ENCODE measurements around the gene ATOH7. TPM values are rescaled to one million over a fixed set of nuclear protein-coding genes. Genes with fewer than 3 reads are reported as not detected.

ATOH7 gene
- total RNA-seq, 1 donor from 2014 or later = 0.23 TPM

DNA sequence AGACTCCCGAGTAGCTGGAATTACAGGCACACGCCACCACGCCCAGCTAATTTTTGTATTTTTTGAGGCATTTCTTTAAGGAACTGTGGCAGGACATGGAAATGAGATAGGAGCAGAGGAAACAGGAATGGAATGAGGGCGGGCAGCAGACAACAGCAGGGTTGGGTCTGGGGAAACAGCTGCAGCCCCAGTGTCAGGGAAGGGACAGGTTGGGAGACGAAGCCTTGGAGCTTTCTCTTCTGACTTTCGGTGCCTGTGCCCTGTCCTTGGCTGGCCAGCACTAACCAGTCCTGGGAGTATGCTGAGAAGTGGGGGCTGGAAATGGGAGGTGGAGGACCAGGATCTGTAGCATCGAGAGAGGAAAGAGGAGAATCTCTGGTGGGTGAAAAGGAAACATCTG, 47.4 kb downstream of the ATOH7 start:
- no peak overlapping the region for H3K4me3 Mint-ChIP-seq (ENCODE audit: unreplicated experiment)
- TF ChIP-seq, protein P1, sequence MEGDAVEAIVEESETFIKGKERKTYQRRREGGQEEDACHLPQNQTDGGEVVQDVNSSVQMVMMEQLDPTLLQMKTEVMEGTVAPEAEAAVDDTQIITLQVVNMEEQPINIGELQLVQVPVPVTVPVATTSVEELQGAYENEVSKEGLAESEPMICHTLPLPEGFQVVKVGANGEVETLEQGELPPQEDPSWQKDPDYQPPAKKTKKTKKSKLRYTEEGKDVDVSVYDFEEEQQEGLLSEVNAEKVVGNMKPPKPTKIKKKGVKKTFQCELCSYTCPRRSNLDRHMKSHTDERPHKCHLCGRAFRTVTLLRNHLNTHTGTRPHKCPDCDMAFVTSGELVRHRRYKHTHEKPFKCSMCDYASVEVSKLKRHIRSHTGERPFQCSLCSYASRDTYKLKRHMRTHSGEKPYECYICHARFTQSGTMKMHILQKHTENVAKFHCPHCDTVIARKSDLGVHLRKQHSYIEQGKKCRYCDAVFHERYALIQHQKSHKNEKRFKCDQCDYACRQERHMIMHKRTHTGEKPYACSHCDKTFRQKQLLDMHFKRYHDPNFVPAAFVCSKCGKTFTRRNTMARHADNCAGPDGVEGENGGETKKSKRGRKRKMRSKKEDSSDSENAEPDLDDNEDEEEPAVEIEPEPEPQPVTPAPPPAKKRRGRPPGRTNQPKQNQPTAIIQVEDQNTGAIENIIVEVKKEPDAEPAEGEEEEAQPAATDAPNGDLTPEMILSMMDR (IDR thresholded peaks at IDR 0.05; ENCODE audit: unreplicated experiment) = no peak
- H3K36me3 Mint-ChIP-seq (ENCODE audit: low read depth, unreplicated experiment) = no peaks in the 10 kb centered on the region
- H3K27me3 Mint-ChIP-seq (ENCODE audit: unreplicated experiment) = no peaks in the 10 kb centered on the region
- DNase-seq (ENCODE audit: low spot score) = peak; percentile 68
- H3K4me1 Mint-ChIP-seq (ENCODE audit: unreplicated experiment) = peaks cover 12% of the 10 kb centered on the region
- H3K27ac Mint-ChIP-seq (ENCODE audit: unreplicated experiment) = peak overlapping the region; percentile 94
- no peaks in the 10 kb centered on the region for H3K9me3 Mint-ChIP-seq (ENCODE audit: unreplicated experiment)

Other genes starting within 250 kb of the ATOH7 start
- gene HERC4, start 156.8 kb downstream of the ATOH7 start, total RNA-seq (ENCODE audit: unreplicated experiment) = 53.4 TPM
- not detected for gene MYPN, start 122.6 kb downstream of the ATOH7 start, total RNA-seq (ENCODE audit: unreplicated experiment)
- gene HNRNPH3, start 100.0 kb upstream of the ATOH7 start, total RNA-seq (ENCODE audit: unreplicated experiment) = 124 TPM
- gene PBLD, start 100.8 kb upstream of the ATOH7 start, total RNA-seq (ENCODE audit: unreplicated experiment) = 3.2 TPM
- 24.7 TPM for gene RUFY2, start 175.2 kb upstream of the ATOH7 start, total RNA-seq (ENCODE audit: unreplicated experiment)
- gene DNA2, start 239.9 kb upstream of the ATOH7 start, total RNA-seq (ENCODE audit: unreplicated experiment) = 14.5 TPM

All from endothelial cell (in vitro differentiated cells).